Ovary (tissue), 3 donors: ENCODE measurements around the gene CADPS2.

Source experiments
- POLR2A ChIP-seq: fragments of 450-650 bp; IDR thresholded peaks from one replicate; pipeline ENCODE4 v1.6.1; 2017; ENCODE audit warnings: antibody characterized with exemption, mild to moderate bottlenecking, moderate library complexity
- TF ChIP-seq, protein P1 (sequence below), 3 donors: fragments of 450-650 bp in 2 of 3; fragments of 200-600 bp in 1 of 3; IDR thresholded peaks; one replicate each; pipeline versions ENCODE4 v1.5.1 to v1.8.0; 2016 to 2022; ENCODE audit warnings: antibody characterized with exemption in 3 of 3, mild to moderate bottlenecking in 1 of 3
- donor health status: DM: no; HTN: no; CAD: no.

DNA sequence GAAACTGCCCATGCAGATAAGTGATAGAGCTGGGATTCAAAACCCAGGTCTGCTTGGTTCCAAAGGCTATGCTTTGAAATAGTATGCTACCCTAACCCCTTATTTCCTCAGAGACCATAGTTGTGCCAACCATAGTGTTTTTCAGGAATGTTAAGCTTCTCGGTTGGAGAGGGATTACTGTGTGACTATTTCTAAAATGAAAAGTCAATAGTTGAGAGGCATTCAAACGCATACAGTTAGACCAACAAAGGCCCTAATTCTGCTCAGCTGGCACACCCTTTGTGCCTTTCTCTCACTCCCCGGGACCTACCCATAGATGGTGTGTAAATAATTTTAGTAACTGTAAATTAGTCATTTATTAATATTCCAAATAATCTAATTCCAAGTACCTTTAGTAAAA lies 118.9 kb downstream of the CADPS2 start:
- TF ChIP-seq, protein P1, sequence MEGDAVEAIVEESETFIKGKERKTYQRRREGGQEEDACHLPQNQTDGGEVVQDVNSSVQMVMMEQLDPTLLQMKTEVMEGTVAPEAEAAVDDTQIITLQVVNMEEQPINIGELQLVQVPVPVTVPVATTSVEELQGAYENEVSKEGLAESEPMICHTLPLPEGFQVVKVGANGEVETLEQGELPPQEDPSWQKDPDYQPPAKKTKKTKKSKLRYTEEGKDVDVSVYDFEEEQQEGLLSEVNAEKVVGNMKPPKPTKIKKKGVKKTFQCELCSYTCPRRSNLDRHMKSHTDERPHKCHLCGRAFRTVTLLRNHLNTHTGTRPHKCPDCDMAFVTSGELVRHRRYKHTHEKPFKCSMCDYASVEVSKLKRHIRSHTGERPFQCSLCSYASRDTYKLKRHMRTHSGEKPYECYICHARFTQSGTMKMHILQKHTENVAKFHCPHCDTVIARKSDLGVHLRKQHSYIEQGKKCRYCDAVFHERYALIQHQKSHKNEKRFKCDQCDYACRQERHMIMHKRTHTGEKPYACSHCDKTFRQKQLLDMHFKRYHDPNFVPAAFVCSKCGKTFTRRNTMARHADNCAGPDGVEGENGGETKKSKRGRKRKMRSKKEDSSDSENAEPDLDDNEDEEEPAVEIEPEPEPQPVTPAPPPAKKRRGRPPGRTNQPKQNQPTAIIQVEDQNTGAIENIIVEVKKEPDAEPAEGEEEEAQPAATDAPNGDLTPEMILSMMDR (IDR thresholded peaks at IDR 0.05) = no peak
- no peak for TF ChIP-seq POLR2A
